GM19099 (cell line): ENCODE results near the gene PIK3R6.

Source experiments
- POLR2A ChIP-seq: IDR thresholded peaks from 3 replicates; pipeline ENCODE4 v1.6.1; 2011; ENCODE audit warnings: low read depth; ENCODE audit not compliant: insufficient read length; ENCODE audit errors: extremely low read depth

PIK3R6 gene, protein sequence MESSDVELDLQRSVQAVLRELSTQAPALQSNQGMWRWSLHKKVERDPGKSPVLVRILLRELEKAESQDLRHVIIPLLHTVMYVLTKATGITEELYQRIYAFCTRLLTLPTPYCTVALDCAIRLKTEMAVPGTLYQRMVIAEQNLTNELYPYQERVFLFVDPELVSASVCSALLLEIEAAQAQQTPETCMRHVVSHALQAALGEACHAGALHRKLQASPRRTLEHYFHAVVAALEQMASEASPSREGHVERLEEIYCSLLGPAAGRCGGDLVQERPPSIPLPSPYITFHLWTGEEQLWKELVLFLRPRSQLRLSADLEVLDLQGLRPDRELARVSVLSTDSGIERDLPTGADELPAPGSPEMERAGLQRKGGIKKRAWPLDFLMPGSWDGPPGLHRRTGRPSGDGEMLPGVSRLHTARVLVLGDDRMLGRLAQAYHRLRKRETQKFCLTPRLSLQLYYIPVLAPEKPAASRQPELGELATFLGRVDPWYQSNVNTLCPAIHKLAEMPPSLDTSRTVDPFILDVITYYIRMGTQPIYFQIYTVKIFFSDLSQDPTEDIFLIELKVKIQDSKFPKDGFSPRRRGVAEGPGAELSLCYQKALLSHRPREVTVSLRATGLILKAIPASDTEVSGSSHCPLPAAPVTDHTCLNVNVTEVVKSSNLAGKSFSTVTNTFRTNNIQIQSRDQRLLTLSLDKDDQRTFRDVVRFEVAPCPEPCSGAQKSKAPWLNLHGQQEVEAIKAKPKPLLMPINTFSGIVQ

DNA sequence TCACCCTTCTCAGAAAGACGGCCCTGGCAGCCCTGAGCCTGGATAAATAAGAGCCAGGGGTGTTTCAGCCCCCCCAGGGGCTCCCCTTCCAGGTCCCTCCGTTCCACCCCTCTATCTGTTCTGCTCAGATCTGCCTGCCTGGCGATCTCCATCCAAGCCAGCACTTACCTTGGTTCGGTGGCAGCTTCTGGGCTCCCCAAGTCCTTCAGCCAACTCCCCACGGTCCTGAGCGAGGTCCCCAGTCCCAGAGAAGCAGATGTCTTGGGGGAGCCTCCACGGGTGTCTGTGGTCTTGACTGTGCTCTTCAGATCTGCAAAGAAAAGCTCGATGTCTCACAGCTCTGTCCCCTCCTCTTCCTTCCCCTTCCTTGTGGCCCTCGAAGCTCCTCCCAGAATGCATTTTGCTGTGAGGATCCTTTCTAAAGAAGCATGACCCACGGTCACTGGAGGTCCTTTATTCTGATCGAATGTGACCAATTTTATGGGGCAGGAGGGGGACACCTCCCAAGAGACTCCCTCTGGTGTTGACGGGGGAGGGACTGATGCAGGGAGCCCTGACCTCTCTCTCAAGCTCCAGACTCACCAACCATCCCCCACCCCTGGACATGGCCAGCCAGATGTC lies at the start of gene PIK3R6:
Gene PIK3R6 (minus strand): TSS at position 314 of the 621 bp plus-strand sequence. CDS start 17,880 bp downstream, outside the sequence.
- peak; percentile 88 for TF ChIP-seq POLR2A

DNA sequence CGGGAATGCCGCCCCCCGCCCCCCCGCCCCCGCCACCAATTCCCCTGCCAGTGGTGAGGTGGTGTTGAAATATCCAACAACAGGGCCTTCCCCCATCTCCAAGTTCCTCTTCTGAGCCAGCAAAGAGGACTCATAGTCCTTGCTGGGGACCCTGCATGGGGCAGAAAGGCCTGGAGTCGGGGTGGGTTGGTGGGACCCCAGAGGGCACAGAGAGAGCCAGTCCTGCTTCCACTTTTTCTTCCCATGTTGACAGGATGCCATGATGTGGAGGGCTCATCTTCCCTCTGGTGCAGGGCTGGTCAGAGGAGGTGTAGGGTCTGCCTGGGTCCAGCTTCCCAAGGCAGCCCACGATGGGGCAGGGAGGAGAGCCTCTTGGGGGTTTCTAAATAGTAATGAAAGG lies 49.0 kb upstream of the PIK3R6 start:
- no peak for TF ChIP-seq POLR2A

GRCh38 chr17:8914554-8914953 lies 47.1 kb upstream of the PIK3R6 start:
- no peak for TF ChIP-seq POLR2A

DNA sequence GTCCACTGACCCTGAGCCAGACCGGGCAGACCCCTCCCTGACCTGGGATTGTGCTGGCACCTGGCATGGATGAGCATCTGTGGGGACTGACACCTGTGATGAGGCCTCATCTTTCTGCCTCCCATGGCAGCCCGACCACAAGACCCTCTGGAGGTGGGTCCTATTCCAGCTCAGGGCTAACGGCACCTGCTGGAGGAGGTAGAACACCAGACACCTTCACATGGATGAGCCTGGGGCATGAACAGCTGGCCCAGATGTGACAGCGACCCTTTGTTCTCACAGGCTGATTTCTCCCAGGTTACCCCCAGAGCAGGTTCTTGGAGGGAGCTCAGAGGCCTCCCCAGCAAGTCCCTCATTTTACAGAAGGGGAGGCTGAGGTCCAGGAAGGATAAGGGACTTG lies 46.4 kb upstream of the PIK3R6 start:
- TF ChIP-seq POLR2A = no peak

DNA sequence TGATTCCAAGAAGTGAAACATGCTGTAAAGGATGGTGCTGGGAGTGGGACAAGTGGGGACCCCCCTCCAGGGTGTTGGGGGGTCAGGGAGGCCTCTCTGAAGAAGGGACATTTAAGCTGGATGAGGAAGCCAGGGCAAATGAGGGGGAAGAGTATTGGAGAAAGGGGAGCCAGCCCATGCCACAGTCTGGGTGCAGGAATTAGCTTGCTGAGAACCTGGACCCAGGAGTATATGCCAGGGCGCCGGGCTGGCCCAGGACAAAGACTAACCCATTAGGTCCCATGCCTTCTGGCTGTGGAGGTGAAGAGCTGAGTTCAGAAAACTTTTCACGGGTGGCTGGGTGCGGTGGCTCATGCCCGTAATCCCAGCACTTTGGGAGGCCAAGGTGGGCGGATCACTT lies 45.6 kb upstream of the PIK3R6 start:
- no peak for TF ChIP-seq POLR2A

- no peak for TF ChIP-seq POLR2A
Observed at GRCh38 chr17:8912084-8912981, 44.9 kb upstream of the PIK3R6 start.

DNA sequence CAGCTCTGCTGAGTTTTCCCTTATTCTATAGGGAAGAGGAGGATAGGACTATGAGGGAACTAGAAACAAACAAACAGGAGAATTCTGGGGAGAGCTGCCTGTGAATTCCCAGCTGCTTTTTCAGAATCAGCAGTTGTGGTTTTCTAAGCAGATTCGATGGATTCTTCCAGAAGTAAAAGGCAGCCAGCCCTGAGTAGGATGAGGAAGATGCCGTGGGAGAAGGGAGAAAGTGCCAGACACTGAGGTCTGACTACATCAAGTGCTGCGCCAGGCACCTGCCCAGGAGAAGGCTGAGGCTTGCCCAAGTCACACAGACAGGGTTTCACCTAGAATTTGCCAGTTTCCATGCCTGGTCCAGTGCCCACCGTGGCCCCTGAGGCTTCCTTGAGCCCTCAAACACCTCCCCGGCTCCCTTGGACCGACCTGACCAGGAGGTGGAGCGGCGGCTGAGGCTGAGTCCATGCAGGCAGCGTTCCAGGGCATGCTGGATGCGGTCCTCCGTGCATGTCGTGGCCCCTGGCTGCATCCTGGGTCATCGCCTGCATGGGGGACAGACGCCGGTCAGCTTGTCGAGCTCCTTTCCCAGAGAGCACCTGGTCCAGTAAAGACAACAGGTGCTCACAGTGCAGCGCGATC lies 43.6 kb upstream of the PIK3R6 start:
- TF ChIP-seq POLR2A = no peak

GRCh38 chr17:8909586-8910270 lies 42.3 kb upstream of the PIK3R6 start:
- TF ChIP-seq POLR2A = no peak

GRCh38 chr17:8905331-8905730 lies 37.9 kb upstream of the PIK3R6 start:
- no peak for TF ChIP-seq POLR2A

DNA sequence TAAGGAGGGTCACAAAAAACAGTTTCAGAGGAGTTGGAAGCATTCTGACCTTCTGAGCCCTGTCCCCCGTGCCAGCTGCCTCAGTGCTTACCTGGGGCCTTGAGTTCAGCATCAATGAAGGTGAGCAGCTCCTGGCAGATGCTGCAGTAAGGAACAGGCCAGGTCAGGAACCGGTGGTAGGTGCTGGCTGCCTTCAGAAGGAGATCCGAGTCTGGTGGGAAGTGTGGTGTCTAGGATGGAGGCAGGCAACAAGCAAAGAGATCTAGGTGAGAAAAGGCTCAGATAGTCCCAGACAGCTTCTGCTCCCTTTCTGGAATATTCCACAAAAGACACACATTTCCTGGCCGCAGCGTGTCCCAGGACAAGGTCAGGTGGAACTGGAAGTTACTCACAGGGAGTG lies 37.2 kb upstream of the PIK3R6 start:
- TF ChIP-seq POLR2A = no peak

- TF ChIP-seq POLR2A = no peak
Observed at GRCh38 chr17:8904201-8904600, 36.7 kb upstream of the PIK3R6 start.

- TF ChIP-seq POLR2A = no peak
Observed at GRCh38 chr17:8900626-8901585, 33.4 kb upstream of the PIK3R6 start.

DNA sequence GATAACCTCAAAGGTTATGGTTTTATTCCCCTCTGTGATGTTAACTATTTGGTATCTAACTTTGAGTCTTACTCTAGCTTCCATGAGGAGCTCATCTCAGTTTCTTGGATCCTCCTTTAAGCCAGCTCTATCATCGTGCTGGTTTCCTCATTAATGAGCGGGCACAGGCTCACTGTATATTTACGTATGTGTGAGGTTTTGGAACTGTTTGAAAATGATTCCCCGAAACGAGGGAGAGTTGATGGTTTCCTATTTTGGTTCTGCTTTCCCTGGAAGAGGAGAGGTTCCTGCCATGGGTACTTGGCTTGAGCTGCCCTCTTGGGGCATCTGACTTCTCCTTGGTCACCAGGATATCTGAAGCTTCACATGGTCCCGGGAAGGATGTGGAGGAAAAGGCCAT lies 32.7 kb upstream of the PIK3R6 start:
- no peak for TF ChIP-seq POLR2A
